Transverse colon (tissue), 4 donors: ENCODE measurements around the gene ATF6B.

Source experiments
- EP300 ChIP-seq: sonication (generic); formaldehyde crosslinking; IDR thresholded peaks from one replicate; pipeline ENCODE4 v1.6.1; 2017; ENCODE audit warnings: antibody characterized with exemption, low read depth
- POLR2A ChIP-seq: fragments of 450-650 bp; IDR thresholded peaks from one replicate; pipeline ENCODE4 v1.6.1; 2016; ENCODE audit warnings: antibody characterized with exemption, mild to moderate bottlenecking, moderate library complexity
- POLR2AphosphoS5 ChIP-seq, 3 donors: sonication (generic); formaldehyde crosslinking; IDR thresholded peaks; one replicate each; pipeline ENCODE4 v1.6.1; 2016; ENCODE audit warnings: antibody characterized with exemption in 3 of 3
- TF ChIP-seq, protein P1 (sequence below), 5 experiments: fragments of 200-600 bp in 3 of 5; fragments of 450-650 bp in 2 of 5; sonication (generic) in 3 of 5; IDR thresholded peaks; 1 replicate in 2 of 5; 2 replicates in 3 of 5; pipeline ENCODE4 v1.5.1; 2016 to 2017; ENCODE audit warnings: antibody characterized with exemption in 5 of 5, inconsistent platforms in 3 of 5, mild to moderate bottlenecking in 2 of 5, moderate library complexity in 1 of 5

DNA sequence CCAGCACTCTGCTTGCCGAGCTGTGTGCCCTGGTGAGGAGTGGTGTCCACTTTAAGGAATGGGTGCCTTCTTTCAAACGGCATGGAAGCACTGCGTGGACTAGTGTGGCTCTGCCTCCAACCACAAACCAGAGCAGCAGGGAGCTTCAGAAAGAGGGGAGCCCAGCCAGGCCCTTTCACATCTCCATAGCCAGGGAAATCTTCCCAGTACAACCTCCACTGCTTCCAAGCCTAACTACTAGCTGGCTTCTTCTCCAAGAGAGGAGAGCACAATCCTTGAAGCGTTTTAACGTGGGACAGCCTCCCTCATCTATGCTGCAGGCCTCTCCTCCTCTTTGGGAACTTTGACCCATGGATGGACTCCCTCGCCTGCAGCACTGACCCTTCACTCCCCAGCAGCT is 45.6 kb downstream of the ATF6B start:
- TF ChIP-seq, protein P1, sequence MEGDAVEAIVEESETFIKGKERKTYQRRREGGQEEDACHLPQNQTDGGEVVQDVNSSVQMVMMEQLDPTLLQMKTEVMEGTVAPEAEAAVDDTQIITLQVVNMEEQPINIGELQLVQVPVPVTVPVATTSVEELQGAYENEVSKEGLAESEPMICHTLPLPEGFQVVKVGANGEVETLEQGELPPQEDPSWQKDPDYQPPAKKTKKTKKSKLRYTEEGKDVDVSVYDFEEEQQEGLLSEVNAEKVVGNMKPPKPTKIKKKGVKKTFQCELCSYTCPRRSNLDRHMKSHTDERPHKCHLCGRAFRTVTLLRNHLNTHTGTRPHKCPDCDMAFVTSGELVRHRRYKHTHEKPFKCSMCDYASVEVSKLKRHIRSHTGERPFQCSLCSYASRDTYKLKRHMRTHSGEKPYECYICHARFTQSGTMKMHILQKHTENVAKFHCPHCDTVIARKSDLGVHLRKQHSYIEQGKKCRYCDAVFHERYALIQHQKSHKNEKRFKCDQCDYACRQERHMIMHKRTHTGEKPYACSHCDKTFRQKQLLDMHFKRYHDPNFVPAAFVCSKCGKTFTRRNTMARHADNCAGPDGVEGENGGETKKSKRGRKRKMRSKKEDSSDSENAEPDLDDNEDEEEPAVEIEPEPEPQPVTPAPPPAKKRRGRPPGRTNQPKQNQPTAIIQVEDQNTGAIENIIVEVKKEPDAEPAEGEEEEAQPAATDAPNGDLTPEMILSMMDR (IDR thresholded peaks at IDR 0.05) = no peak
- TF ChIP-seq POLR2A (no peak), POLR2AphosphoS5 (IDR thresholded peaks at IDR 0.05) (no peak), EP300 (no peak)
